H1 (cell line): ENCODE data around the gene UBE2B. TPM values are rescaled to one million over a fixed set of nuclear protein-coding genes. Genes with fewer than 3 reads are reported as not detected.
A peak's percentile ranks its signal among the peaks of the same experiment; 100 is the strongest.

Experiments
- ATF3 ChIP-seq: IDR thresholded peaks from 2 replicates; pipeline ENCODE4 v1.6.1; 2011; ENCODE audit warnings: low read depth, mild to moderate bottlenecking, low read length; ENCODE audit not compliant: insufficient read depth
- CBX8 ChIP-seq: fragments of 300-800, 300-1000 bp; sonication (generic); IDR thresholded peaks from 2 replicates; pipeline ENCODE4 v1.7.1; 2016; ENCODE audit warnings: low read depth, low read length, borderline replicate concordance
- EZH2 ChIP-seq: fragments of 200-600 bp; sonication (generic); IDR thresholded peaks from 2 replicates; pipeline ENCODE4 v1.7.1; 2012; ENCODE audit warnings: low read depth, mild to moderate bottlenecking, moderate library complexity, low read length, inconsistent platforms; ENCODE audit not compliant: severe bottlenecking
- MAFK ChIP-seq: IDR thresholded peaks from 2 replicates; pipeline ENCODE4 v1.6.1; 2012; ENCODE audit warnings: low read depth, mild to moderate bottlenecking, improper control_type of control experiment, low read length
- POLR2A ChIP-seq, 2 experiments: IDR thresholded peaks; 1 replicate in 1 of 2; 2 replicates in 1 of 2; pipeline ENCODE4 v1.6.1; 2011; ENCODE audit warnings: low read depth in 2 of 2, low read length in 2 of 2, mild to moderate bottlenecking in 2 of 2; ENCODE audit errors: control extremely low read depth in 1 of 2
- POU5F1 ChIP-seq: IDR thresholded peaks from 2 replicates; pipeline ENCODE4 v1.6.1; 2011; ENCODE audit warnings: low read depth, mild to moderate bottlenecking, low read length, moderate library complexity
- RXRA ChIP-seq: IDR thresholded peaks from 2 replicates; pipeline ENCODE4 v1.6.1; 2011; ENCODE audit warnings: low read depth, mild to moderate bottlenecking, low read length, moderate library complexity; ENCODE audit not compliant: insufficient read depth
- SAP30 ChIP-seq: fragments of 300-600 bp; sonication (generic); IDR thresholded peaks from 2 replicates; pipeline ENCODE4 v1.7.1; 2012; ENCODE audit warnings: low read length, moderate library complexity, mild to moderate bottlenecking, inconsistent platforms; ENCODE audit not compliant: insufficient read depth, insufficient replicate concordance
- SIRT6 ChIP-seq: IDR thresholded peaks from one replicate; pipeline ENCODE4 v1.7.1; 2012; ENCODE audit warnings: low read length, inconsistent platforms
- SP1 ChIP-seq: IDR thresholded peaks from 2 replicates; pipeline ENCODE4 v1.6.1; 2011; ENCODE audit warnings: low read depth, low read length
- TAF7 ChIP-seq: optimal IDR thresholded peaks from 2 replicates; pipeline ENCODE3; 2011; ENCODE audit warnings: low read depth, mild to moderate bottlenecking, inconsistent platforms, low read length, moderate library complexity, borderline replicate concordance
- TBP ChIP-seq: IDR thresholded peaks from 2 replicates; pipeline ENCODE4 v1.6.1; 2011; ENCODE audit warnings: low read depth, low read length, improper control_type of control experiment
- YY1 ChIP-seq: IDR thresholded peaks from 2 replicates; pipeline ENCODE4 v1.6.1; 2011; ENCODE audit warnings: low read depth, mild to moderate bottlenecking, low read length
- polyA plus RNA-seq, 7 experiments: library from polyadenylated mRNA; depleted of rRNA in 3 of 7; stranded (reverse) in 5 of 7; unstranded in 2 of 7; fragments of >200 nt in 5 of 7; fragments of 200-250 nt in 2 of 7; gene quantifications; 1 replicate in 5 of 7; 2 replicates in 1 of 7; 4 replicates in 1 of 7; pipeline versions ENCODE4 v1.2.1 to v1.2.3, GENCODE V29; 2011 to 2013; ENCODE audit warnings: missing spikeins in 2 of 7, mixed read lengths in 2 of 7
- total RNA-seq: library from RNA; stranded (reverse); fragmentation: NEBNext Ultra II Directional; extraction: Animal tissue kit (Norgen Biotek cat#: 25700); gene quantifications from 2 replicates; pipeline ENCODE4 v1.2.1, GENCODE V29; 2021

The UBE2B gene
- total and polyA plus RNA-seq, 2 of the 8 experiments (the other 6 are each of a cell fraction or from before 2014, with no cell fraction given): 15.9 to 46.8 TPM

DNA sequence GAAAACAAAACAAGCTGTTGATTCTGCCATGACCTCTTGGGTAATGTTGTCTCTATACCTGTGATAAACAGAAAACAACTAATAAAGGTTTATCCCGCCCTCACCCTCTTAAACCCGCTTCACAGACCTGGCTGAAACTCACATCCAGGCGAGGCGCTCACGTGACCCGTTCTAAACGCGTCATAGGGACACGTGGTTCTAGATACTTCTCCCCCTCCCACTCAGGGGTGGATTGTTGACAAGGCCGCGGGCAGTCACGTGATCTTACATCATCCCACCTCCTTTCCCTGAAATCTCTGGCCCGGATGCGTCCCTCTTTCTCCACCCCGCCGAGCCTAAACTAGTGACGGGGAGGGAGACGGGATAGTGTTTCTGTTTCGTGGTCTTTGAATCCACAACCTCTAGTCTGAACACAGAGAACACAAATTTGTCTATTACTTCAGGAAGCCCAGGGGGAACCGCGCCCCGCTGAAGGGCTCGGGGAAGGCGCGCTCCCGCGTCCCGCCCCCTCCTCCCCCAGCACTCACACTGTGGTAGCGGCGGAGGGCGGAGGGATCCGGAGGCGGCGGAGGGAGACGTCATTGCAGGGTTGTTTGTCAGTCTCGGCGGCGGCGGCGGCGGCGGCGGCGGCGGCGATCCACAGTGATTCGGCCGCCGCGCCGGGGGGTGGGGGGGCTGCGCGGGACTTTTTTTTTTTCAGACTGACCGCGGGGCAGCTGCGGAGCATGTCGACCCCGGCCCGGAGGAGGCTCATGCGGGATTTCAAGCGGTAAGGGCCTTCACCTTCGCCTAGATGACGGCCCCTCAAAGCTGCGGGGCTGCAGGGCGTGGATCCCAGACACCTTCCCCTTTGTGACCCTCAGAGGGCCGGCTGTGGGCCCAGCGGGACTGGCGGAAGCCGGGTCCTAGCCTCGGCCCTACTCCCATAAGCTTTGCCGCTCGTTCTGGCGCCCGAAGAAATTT lies at the start of gene UBE2B (continued):
- TF ChIP-seq SP1: peak; percentile 89
- TF ChIP-seq POU5F1: no peak
- peak; percentile 57 for TF ChIP-seq TAF7
- peak; percentile 61 for TF ChIP-seq TBP
- no peak for TF ChIP-seq SIRT6
- no peak for TF ChIP-seq SAP30
- TF ChIP-seq RXRA: 0 out of 2 replicates have a peak, but pooled peaks have one; percentile 6
- no peak for TF ChIP-seq MAFK
- peak; percentile 97 for TF ChIP-seq ATF3
- no peak for TF ChIP-seq EZH2
- no peak for TF ChIP-seq YY1
- peak; percentile 24 to 68 for TF ChIP-seq POLR2A (IDR thresholded peaks at IDR 0.05; ENCODE audit: control extremely low read depth in 1 of 2, low read depth in 2 of 2, low read length in 2 of 2)
- TF ChIP-seq CBX8: no peak
